Retina (tissue), 1 donor: ENCODE measurements around the gene GALM.
A peak's percentile ranks its signal among the peaks of the same experiment; 100 is the strongest.
"Not testable (repeated sequence)": the region's sequence is repeated elsewhere in the genome, so short reads cannot be mapped to it uniquely, and the experiment has no call there.

Experiments used
- DNase-seq: peaks from one replicate; pipeline ENCODE4 v3.0.0-alpha.2; 2016

GALM gene

GRCh38 chr2:38683766-38684165 lies 17.9 kb downstream of the GALM start:
- DNase-seq: no peak

GRCh38 chr2:38685116-38685735 lies 19.3 kb downstream of the GALM start:
- no peak for DNase-seq

GRCh38 chr2:38690499-38691420 lies 24.8 kb downstream of the GALM start:
- no peak for DNase-seq

GRCh38 chr2:38691994-38692393 lies 26.1 kb downstream of the GALM start:
- no peak for DNase-seq

GRCh38 chr2:38692636-38693318 lies 26.9 kb downstream of the GALM start:
- DNase-seq: no peak

- DNase-seq: no peak
These were observed 31.4 kb downstream of the GALM start for GRCh38 chr2:38697116-38697840.

- no peak for DNase-seq
These were observed 32.6 kb downstream of the GALM start for GRCh38 chr2:38698467-38699003.

GRCh38 chr2:38700113-38700785 lies 34.3 kb downstream of the GALM start:
- no peak for DNase-seq

- no peak for DNase-seq
These were observed 35.1 kb downstream of the GALM start for GRCh38 chr2:38700881-38701458.

GRCh38 chr2:38701542-38701941 lies 35.6 kb downstream of the GALM start:
- no peak for DNase-seq

- no peak for DNase-seq
These were observed 36.5 kb downstream of the GALM start for GRCh38 chr2:38702413-38702812.

- DNase-seq: not testable (repeated sequence)
These were observed 37.4 kb downstream of the GALM start for GRCh38 chr2:38703336-38703735.

GRCh38 chr2:38704664-38705063 lies 38.8 kb downstream of the GALM start:
- no peak for DNase-seq

GRCh38 chr2:38706846-38707345 lies 41.0 kb downstream of the GALM start:
- no peak for DNase-seq

GRCh38 chr2:38708491-38708890 lies 42.6 kb downstream of the GALM start:
- DNase-seq: not testable (repeated sequence)

- DNase-seq: peak; percentile 21
These were observed 43.1 kb downstream of the GALM start for GRCh38 chr2:38708900-38709566.

GRCh38 chr2:38709567-38710194 lies 43.8 kb downstream of the GALM start:
- DNase-seq: peak; percentile 25

GRCh38 chr2:38711558-38711957 lies 45.6 kb downstream of the GALM start:
- no peak for DNase-seq

- DNase-seq: no peak
These were observed 46.5 kb downstream of the GALM start for GRCh38 chr2:38712413-38712812.

- DNase-seq: no peak
These were observed 47.0 kb downstream of the GALM start for GRCh38 chr2:38712871-38713270.
